HepG2 (cell line): ENCODE results near the gene KCNK18. TPM values are rescaled to one million over a fixed set of nuclear protein-coding genes. Genes with fewer than 3 reads are reported as not detected.

Experiments
- EP300 ChIP-seq, 3 experiments: sonication (generic) in 1 of 3; formaldehyde crosslinking in 1 of 3; IDR thresholded peaks; 2 replicates each; pipeline versions ENCODE4 v1.5.1 to v1.6.1; 2011 to 2020; ENCODE audit warnings: low read depth in 2 of 3, low read length in 2 of 3, borderline replicate concordance in 1 of 3, improper control_type of control experiment in 1 of 3, mild to moderate bottlenecking in 1 of 3, missing genetic modification reagents in 1 of 3, moderate library complexity in 1 of 3
- FOXA1 ChIP-seq, 2 experiments: fragments of 450-650 bp in 1 of 2; sonication (generic) in 1 of 2; formaldehyde crosslinking in 1 of 2; IDR thresholded peaks; 2 replicates each; pipeline versions ENCODE4 v1.4.0 to v1.6.1; 2016 to 2020; ENCODE audit warnings: missing genetic modification reagents in 1 of 2
- GABPB1 ChIP-seq: IDR thresholded peaks from 2 replicates; pipeline ENCODE4 v1.6.1; 2016; ENCODE audit warnings: mild to moderate bottlenecking, missing genetic modification reagents, moderate library complexity, missing compliant biosample characterization
- KDM5B ChIP-seq: sonication (generic); formaldehyde crosslinking; IDR thresholded peaks from 2 replicates; pipeline ENCODE4 v1.4.0; 2020; ENCODE audit warnings: missing genetic modification reagents, mild to moderate bottlenecking, borderline replicate concordance
- MEF2D ChIP-seq: sonication (generic); formaldehyde crosslinking; IDR thresholded peaks from 2 replicates; pipeline ENCODE4 v1.5.1; 2020; ENCODE audit warnings: mild to moderate bottlenecking, missing genetic modification reagents
- NRL ChIP-seq: sonication (generic); formaldehyde crosslinking; IDR thresholded peaks from 2 replicates; pipeline ENCODE4 v1.5.0; 2020; ENCODE audit warnings: missing genetic modification reagents, mild to moderate bottlenecking, moderate library complexity, borderline replicate concordance
- SMAD1 ChIP-seq: sonication (generic); formaldehyde crosslinking; IDR thresholded peaks from 2 replicates; pipeline ENCODE4 v1.4.0; 2020; ENCODE audit warnings: missing genetic modification reagents, low read depth, mild to moderate bottlenecking, borderline replicate concordance
- ZBTB26 ChIP-seq: IDR thresholded peaks from 2 replicates; pipeline ENCODE4 v1.6.1; 2016; ENCODE audit warnings: missing compliant biosample characterization, missing genetic modification reagents, borderline replicate concordance
- ZBTB40 ChIP-seq, 2 experiments: fragments of 450-650 bp in 1 of 2; sonication (generic) in 1 of 2; formaldehyde crosslinking in 1 of 2; IDR thresholded peaks; 2 replicates each; pipeline versions ENCODE4 v1.6.1 to v1.8.0; 2016 to 2022; ENCODE audit warnings: antibody characterized with exemption in 1 of 2, mild to moderate bottlenecking in 1 of 2, missing genetic modification reagents in 1 of 2
- ZNF501 ChIP-seq: sonication (generic); formaldehyde crosslinking; IDR thresholded peaks from 2 replicates; pipeline ENCODE4 v1.5.1; 2020; ENCODE audit warnings: mild to moderate bottlenecking, moderate library complexity, missing genetic modification reagents
- ZSCAN21 ChIP-seq: sonication (generic); formaldehyde crosslinking; IDR thresholded peaks from 2 replicates; pipeline ENCODE4 v1.8.0; 2022; ENCODE audit warnings: mild to moderate bottlenecking, missing genetic modification reagents, moderate library complexity, borderline replicate concordance
- polyA plus RNA-seq, 8 experiments: library from polyadenylated mRNA; depleted of rRNA in 3 of 8; stranded (reverse) in 7 of 8; unstranded in 1 of 8; fragments of >200 nt; fragmentation: Illumina TruSeq in 4 of 8; extraction: Trizol in 4 of 8; gene quantifications; 2 replicates each; pipeline versions ENCODE4 v1.2.1 to v1.2.3, GENCODE V29; 2011 to 2016; ENCODE audit warnings: low read depth in 4 of 8, missing spikeins in 1 of 8, mixed read lengths in 1 of 8; ENCODE audit not compliant: insufficient read depth in 1 of 8
- total RNA-seq, 5 experiments: library from RNA; depleted of rRNA; stranded (reverse); fragments of >200 nt; fragmentation: Illumina TruSeq; extraction: Trizol; gene quantifications; 2 replicates each; pipeline ENCODE4 v1.2.3, GENCODE V29; 2016; ENCODE audit warnings: low read depth in 1 of 5
- TF ChIP-seq, protein P1 (sequence below): sonication (generic); formaldehyde crosslinking; IDR thresholded peaks from 2 replicates; pipeline ENCODE4 v1.4.0; 2020; ENCODE audit warnings: missing genetic modification reagents

Gene KCNK18
- total and polyA plus RNA-seq, 2 of the 13 experiments (the other 11 are each of a cell fraction or from before 2014, with no cell fraction given): not detected

GRCh38 chr10:117167789-117168674 lies 29.3 kb upstream of the KCNK18 start (continued):
- 0 out of 2 replicates have a peak, but pooled peaks have one; percentile 22 for TF ChIP-seq ZSCAN21 (CRISPR knock-in tag)
- TF ChIP-seq EP300 (IDR thresholded peaks at IDR 0.05; ENCODE audit: low read depth in 2 of 2, low read length in 2 of 2): no peak
- TF ChIP-seq EP300 (CRISPR knock-in tag; IDR thresholded peaks at IDR 0.05; ENCODE audit: borderline replicate concordance): no peak
- 0 out of 2 replicates have a peak, but pooled peaks have one; percentile 72 for TF ChIP-seq KDM5B (CRISPR knock-in tag)
- no peak for TF ChIP-seq FOXA1 (IDR thresholded peaks at IDR 0.05)
- TF ChIP-seq FOXA1 (CRISPR knock-in tag; IDR thresholded peaks at IDR 0.05): no peak
- TF ChIP-seq NRL (CRISPR knock-in tag): peak; percentile 70; the same call in 1 of the 2 replicates
- TF ChIP-seq ZBTB26 (CRISPR knock-in tag): 0 out of 2 replicates have a peak, but pooled peaks have one; percentile 40
- TF ChIP-seq, protein P1, sequence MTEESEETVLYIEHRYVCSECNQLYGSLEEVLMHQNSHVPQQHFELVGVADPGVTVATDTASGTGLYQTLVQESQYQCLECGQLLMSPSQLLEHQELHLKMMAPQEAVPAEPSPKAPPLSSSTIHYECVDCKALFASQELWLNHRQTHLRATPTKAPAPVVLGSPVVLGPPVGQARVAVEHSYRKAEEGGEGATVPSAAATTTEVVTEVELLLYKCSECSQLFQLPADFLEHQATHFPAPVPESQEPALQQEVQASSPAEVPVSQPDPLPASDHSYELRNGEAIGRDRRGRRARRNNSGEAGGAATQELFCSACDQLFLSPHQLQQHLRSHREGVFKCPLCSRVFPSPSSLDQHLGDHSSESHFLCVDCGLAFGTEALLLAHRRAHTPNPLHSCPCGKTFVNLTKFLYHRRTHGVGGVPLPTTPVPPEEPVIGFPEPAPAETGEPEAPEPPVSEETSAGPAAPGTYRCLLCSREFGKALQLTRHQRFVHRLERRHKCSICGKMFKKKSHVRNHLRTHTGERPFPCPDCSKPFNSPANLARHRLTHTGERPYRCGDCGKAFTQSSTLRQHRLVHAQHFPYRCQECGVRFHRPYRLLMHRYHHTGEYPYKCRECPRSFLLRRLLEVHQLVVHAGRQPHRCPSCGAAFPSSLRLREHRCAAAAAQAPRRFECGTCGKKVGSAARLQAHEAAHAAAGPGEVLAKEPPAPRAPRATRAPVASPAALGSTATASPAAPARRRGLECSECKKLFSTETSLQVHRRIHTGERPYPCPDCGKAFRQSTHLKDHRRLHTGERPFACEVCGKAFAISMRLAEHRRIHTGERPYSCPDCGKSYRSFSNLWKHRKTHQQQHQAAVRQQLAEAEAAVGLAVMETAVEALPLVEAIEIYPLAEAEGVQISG: peak; percentile 61
- peak; percentile 53; the same call in 1 of the 2 replicates for TF ChIP-seq SMAD1 (CRISPR knock-in tag)
- peak; percentile 75; the same call in 1 of the 2 replicates for TF ChIP-seq GABPB1 (CRISPR knock-in tag)
- no peak for TF ChIP-seq ZBTB40 (IDR thresholded peaks at IDR 0.05)
- peak; percentile 39; the same call in 1 of the 2 replicates for TF ChIP-seq ZBTB40 (CRISPR knock-in tag; IDR thresholded peaks at IDR 0.05)
- TF ChIP-seq MEF2D (CRISPR knock-in tag): no peak
- TF ChIP-seq ZNF501 (CRISPR knock-in tag): peak; percentile 14; the same call in 1 of the 2 replicates
